CD8-positive, alpha-beta memory T cell (primary cell): ENCODE measurements around the gene STAG3. TPM values are rescaled to one million over a fixed set of nuclear protein-coding genes. Genes with fewer than 3 reads are reported as not detected.
"Not testable (repeated sequence)": the region's sequence is repeated elsewhere in the genome, so short reads cannot be mapped to it uniquely, and the experiment has no call there.

ENCODE experiments used
- CTCF ChIA-PET: fragments of 350-600 bp; sonication (Branson Sonifier 250); formaldehyde crosslinking; loops from one replicate; lab custom pipeline; 2021; ENCODE audit warnings: antibody characterized with exemption; lab: Charles Lee
- POLR2A ChIA-PET: fragments of 350-600 bp; sonication (Branson Sonifier 250); formaldehyde crosslinking; loops from one replicate; lab custom pipeline; 2021; ENCODE audit warnings: antibody characterized with exemption; lab: Charles Lee
- DNase-seq, 5 donors: peaks; one replicate each; pipeline versions ENCODE4 v3.0.0 to v3.0.0-alpha.2; 2020 to 2022; ENCODE audit warnings: mixed read lengths in 1 of 5
- H3K27ac ChIP-seq: one replicate; pipeline ENCODE4 v1.7.0; 2013; ENCODE audit warnings: low read depth, mild to moderate bottlenecking, low read length, moderate library complexity
- H3K27me3 ChIP-seq: 2 replicates; pipeline ENCODE4 v1.7.0; 2013; ENCODE audit warnings: low read length, mild to moderate bottlenecking; ENCODE audit not compliant: insufficient read depth, poor library complexity, severe bottlenecking
- H3K36me3 ChIP-seq: 2 replicates; pipeline ENCODE4 v1.7.0; 2013; ENCODE audit warnings: mild to moderate bottlenecking, low read length, moderate library complexity; ENCODE audit not compliant: insufficient read depth
- H3K4me1 ChIP-seq: 2 replicates; pipeline ENCODE4 v1.7.0; 2013; ENCODE audit warnings: mild to moderate bottlenecking, low read length, moderate library complexity; ENCODE audit not compliant: insufficient read depth
- H3K4me3 ChIP-seq: 2 replicates; pipeline ENCODE4 v1.7.0; 2013; ENCODE audit warnings: mild to moderate bottlenecking, low read length
- H3K9me3 ChIP-seq: 2 replicates; pipeline ENCODE4 v1.7.0; 2013; ENCODE audit warnings: mild to moderate bottlenecking, low read length
- H3K27ac Mint-ChIP-seq, 8 donors: one replicate each; pipeline ENCODE4 v1.8.0; 2020 to 2021; ENCODE audit warnings: mixed read lengths in 8 of 8, mild to moderate bottlenecking in 6 of 8, inconsistent platforms in 3 of 8, moderate library complexity in 3 of 8
- H3K27me3 Mint-ChIP-seq, 2 donors: one replicate each; pipeline ENCODE4 v1.8.0; 2020 to 2021; ENCODE audit warnings: mixed read lengths in 2 of 2, mild to moderate bottlenecking in 1 of 2, moderate library complexity in 1 of 2
- H3K36me3 Mint-ChIP-seq, 3 donors: one replicate each; pipeline ENCODE4 v1.8.0; 2020 to 2021; ENCODE audit warnings: mixed read lengths in 3 of 3, inconsistent platforms in 1 of 3, mild to moderate bottlenecking in 1 of 3
- H3K4me1 Mint-ChIP-seq, 3 donors: one replicate each; pipeline ENCODE4 v1.8.0; 2020 to 2021; ENCODE audit warnings: mixed read lengths in 3 of 3, inconsistent platforms in 1 of 3, mild to moderate bottlenecking in 1 of 3
- H3K4me3 Mint-ChIP-seq, 7 donors: one replicate each; pipeline ENCODE4 v1.8.0; 2020 to 2021; ENCODE audit warnings: mixed read lengths in 7 of 7, mild to moderate bottlenecking in 6 of 7, moderate library complexity in 4 of 7, inconsistent platforms in 2 of 7
- H3K9me3 Mint-ChIP-seq, 5 donors: one replicate each; pipeline ENCODE4 v1.8.0; 2020 to 2022; ENCODE audit warnings: mixed read lengths in 5 of 5, mild to moderate bottlenecking in 3 of 5, moderate library complexity in 2 of 5, inconsistent platforms in 1 of 5
- polyA plus RNA-seq: library from polyadenylated mRNA; unstranded; fragments of 300-500 nt; fragmentation: Illumina TruSeq; gene quantifications from one replicate; pipeline ENCODE4 v1.2.3, GENCODE V29; 2021
- total RNA-seq, 2 experiments: library from RNA; stranded (reverse); gene quantifications; one replicate each; pipeline ENCODE4 v1.2.3, GENCODE V29; 2021

The STAG3 gene
- total and polyA plus RNA-seq, 3 experiments from 2014 or later, result 1.5 to 5.1 (median 5.0) TPM

DNA sequence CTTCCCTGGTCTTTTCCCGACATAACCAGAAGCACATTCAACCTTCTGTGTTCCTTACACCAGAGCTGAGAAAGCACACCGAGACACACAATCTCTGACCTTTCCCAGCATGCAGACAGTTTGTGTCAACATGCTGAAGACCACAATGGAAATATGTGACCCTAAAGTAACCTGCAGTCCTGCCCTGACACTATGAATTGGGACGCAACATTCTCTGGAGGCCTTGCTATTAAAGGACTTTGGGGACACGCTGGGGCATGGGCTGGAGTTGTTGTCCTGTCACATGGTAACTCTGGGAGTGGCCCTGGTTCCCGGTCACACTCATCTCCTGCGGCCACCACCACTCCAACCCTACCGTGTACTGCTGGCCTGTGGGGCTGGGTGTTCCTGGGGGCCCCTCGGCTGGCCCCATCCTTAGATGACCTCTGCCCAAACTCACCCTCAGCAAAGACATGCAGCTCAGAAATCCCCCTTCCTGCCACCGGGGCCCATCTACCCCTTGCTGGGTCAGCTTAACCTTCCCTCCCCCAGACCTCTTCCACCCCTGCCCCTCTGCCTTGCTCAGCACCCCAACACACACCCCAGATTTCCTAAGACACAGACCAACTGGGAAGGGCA lies 67.4 kb downstream of the STAG3 start:
- CTCF ChIA-PET, result interaction anchor here (1.0 kb wide), 1 partner anchor 162 kb away, joined by 3 read pairs; no protein-coding TSS in a partner anchor
- H3K9me3 Mint-ChIP-seq, result not testable (repeated sequence)
- H3K27ac Mint-ChIP-seq, result peak overlapping the region in 1 of 8 donors; percentile 94

DNA sequence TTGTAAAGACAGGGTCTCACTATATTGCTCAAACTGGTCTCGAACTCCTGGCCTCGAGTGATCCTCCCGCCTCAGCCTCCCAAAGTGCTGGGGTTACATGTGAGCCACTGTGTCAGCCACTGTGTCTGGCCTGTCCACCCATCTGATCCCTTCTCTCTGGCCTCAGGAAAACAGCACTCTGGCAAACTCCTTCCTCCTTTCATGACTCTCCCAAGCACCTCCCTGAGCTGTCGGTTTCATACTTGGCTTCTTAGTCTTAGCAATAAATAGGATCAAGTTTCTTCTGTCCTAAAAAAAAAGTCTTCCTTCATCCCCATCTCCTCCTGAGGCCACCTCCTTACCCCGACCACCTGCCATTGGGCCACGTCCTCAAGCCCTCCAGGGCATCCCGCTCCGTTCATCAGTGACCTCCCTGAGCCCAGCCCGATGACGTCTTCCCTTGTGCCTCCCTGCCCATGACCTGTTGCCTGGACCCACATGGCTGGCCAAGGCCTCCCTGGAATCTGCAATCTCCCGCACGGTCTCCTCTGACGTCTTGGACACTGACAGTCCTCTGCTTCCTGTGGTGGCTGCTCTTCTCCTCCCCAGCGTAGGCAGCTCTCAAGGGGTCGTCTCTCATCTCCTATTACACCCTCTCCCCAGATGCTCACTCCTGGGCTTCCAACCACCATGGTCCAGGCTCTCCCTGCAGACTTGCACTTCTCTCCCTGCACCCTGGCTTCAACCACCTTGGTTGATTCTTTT lies 68.6 kb downstream of the STAG3 start:
- H3K4me3 ChIP-seq, H3K36me3 ChIP-seq, H3K4me1 ChIP-seq, CTCF ChIA-PET, H3K36me3 Mint-ChIP-seq, DNase-seq, H3K4me3 Mint-ChIP-seq, H3K27me3 ChIP-seq, H3K9me3 ChIP-seq, H3K27me3 Mint-ChIP-seq, H3K27ac ChIP-seq, H3K9me3 Mint-ChIP-seq: not testable (repeated sequence)
- H3K27ac Mint-ChIP-seq, result peak overlapping the region in 3 of 8 donors; percentile 38 to 95 (median 68)
- POLR2A ChIA-PET, result interaction anchor here (0.7 kb wide), 1 partner anchor 810 kb away, joined by 3 read pairs; no protein-coding TSS in a partner anchor
- H3K4me1 Mint-ChIP-seq, result peaks cover 11 to 25% (median 14%) of the 10 kb centered on the region in 3 donors

More for the DNA sequence above, 67.4 kb downstream of the STAG3 start:
- H3K27me3 ChIP-seq, H3K4me3 Mint-ChIP-seq, POLR2A ChIA-PET, H3K9me3 ChIP-seq, H3K27ac ChIP-seq, DNase-seq, H3K36me3 ChIP-seq, H3K4me1 ChIP-seq, H3K4me3 ChIP-seq, H3K27me3 Mint-ChIP-seq, H3K36me3 Mint-ChIP-seq: not testable (repeated sequence)
- H3K4me1 Mint-ChIP-seq, result peaks cover 11 to 25% (median 14%) of the 10 kb centered on the region in 3 donors

DNA sequence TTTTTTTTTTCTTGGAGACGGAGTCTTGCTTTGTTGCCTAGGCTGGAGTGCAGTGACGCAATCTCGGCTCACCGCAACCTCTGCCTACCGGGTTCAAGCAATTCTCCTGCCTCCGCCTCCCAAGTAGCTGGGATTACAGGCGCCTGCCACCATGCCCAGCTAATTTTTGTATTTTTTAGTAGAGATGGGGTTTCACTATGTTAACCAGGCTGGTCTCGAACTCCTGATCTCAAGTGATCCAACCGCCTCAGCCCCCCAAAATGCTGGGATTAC lies 69.1 kb downstream of the STAG3 start:
- H3K27ac ChIP-seq, H3K9me3 ChIP-seq, H3K36me3 Mint-ChIP-seq, H3K4me1 ChIP-seq, H3K9me3 Mint-ChIP-seq, H3K36me3 ChIP-seq, H3K27me3 Mint-ChIP-seq, CTCF ChIA-PET, H3K4me3 Mint-ChIP-seq, H3K27me3 ChIP-seq, DNase-seq, H3K4me3 ChIP-seq: not testable (repeated sequence)
- Mint-ChIP-seq H3K27ac (peak overlapping the region in 1 of 8 donors; percentile 95), H3K4me1 (peaks cover 11 to 25% (median 14%) of the 10 kb centered on the region in 3 donors)
- POLR2A ChIA-PET, result interaction anchor here (0.7 kb wide), 1 partner anchor 809 kb away, joined by 3 read pairs; no protein-coding TSS in a partner anchor

DNA sequence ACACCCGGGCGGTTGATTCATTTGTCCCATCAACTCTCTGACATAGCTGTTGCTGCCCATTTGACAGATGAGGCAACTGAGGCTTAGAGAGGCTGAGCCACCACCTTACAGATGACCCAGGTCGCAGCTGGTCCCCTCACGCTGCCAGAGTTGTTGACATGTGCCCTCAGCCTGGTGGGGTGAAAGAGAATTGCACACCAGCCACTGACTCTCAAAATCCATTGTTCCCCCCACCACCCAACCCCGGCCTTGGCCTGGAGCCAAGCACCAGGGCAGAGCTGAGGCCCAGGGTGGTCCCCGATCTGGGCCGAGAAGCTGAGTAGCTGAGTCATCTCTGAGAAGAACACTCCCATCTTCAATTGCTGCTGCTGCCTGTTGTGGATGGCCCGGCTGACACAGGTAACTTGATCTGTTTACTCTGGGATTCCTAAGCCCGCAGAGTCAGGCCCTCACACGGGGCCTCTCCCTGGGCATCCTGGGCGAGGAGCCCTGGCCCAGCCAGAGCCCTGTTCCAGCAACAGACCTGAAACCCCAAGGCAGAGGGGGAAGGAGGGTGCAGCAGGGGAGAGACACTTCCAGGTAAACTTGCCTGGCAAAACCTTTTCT lies 69.5 kb downstream of the STAG3 start:
- H3K27me3 Mint-ChIP-seq, result no peaks in the 10 kb centered on the region

DNA sequence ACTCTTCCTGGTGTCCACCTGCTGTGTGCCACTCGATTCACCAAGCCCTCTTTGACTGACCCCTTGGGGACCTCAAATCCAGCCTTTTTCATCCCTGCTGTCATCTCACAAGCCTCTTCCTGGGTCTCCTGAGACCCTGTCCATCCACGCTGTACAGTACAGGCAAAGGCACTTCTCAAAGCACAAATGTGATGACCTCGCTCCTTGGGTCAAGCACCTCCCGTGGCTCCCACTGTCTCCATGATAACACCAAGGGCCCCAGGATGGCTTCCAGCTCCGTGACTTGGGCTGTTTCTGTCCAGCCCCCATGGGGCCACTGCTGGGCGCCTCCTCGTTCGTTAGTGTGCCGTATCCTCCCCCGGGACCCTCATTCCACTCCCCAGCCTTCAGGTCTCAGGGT lies 70.8 kb downstream of the STAG3 start:
- peaks cover 7% of the 10 kb centered on the region for H3K4me1 ChIP-seq
- Mint-ChIP-seq H3K27me3 (no peaks in the 10 kb centered on the region), H3K4me3 (no peak overlapping the region), H3K36me3 (peaks cover 0 to 1% (median 0%) of the 10 kb centered on the region in 3 donors), H3K27ac (no peak overlapping the region), H3K9me3 (no peaks in the 10 kb centered on the region), H3K4me1 (peaks cover 7 to 18% (median 7%) of the 10 kb centered on the region in 3 donors)
- no peaks in the 10 kb centered on the region for H3K36me3 ChIP-seq
- no peaks in the 10 kb centered on the region for H3K27me3 ChIP-seq
- no peak overlapping the region for H3K27ac ChIP-seq
- no peak for DNase-seq
- ChIA-PET CTCF (no interaction called here), POLR2A (no interaction called here)
- H3K9me3 ChIP-seq, result no peaks in the 10 kb centered on the region
- no peak overlapping the region for H3K4me3 ChIP-seq

More for the DNA sequence above, 69.5 kb downstream of the STAG3 start:
- Mint-ChIP-seq H3K4me3 (no peak overlapping the region), H3K36me3 (peaks cover 0 to 2% (median 0%) of the 10 kb centered on the region in 3 donors), H3K27ac (peak overlapping the region in 1 of 8 donors; percentile 52), H3K4me1 (peaks cover 11 to 25% (median 14%) of the 10 kb centered on the region in 3 donors), H3K9me3 (no peaks in the 10 kb centered on the region)
- ChIA-PET CTCF (no interaction called here), POLR2A (interaction anchor here (0.7 kb wide), 1 partner anchor 809 kb away, joined by 3 read pairs; no protein-coding TSS in a partner anchor)
- Histone ChIP-seq H3K4me3 (no peak overlapping the region), H3K9me3 (no peaks in the 10 kb centered on the region), H3K27ac (no peak overlapping the region), H3K27me3 (no peaks in the 10 kb centered on the region), H3K4me1 (peaks cover 8% of the 10 kb centered on the region), H3K36me3 (no peaks in the 10 kb centered on the region)
- no peak for DNase-seq

DNA sequence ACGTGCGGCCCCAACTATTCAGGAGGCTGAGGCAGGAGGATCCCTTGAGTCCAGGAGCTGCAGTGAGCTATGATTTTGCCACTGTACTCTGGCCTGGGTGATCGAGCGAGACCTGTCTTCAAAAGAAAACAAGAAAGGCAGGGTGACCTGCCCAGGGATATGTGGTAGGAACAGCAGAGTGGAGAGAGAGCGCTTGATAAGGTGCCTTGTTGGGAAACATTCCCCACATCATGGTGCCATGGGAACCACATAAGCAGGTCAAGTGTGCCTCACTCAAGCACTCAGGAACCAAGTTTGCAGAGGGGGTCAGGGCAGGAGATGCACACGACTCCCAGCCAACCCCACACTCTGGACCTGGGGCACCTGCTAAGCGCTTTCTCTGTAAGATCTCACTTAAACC lies 79.3 kb downstream of the STAG3 start:
- Mint-ChIP-seq H3K27ac (no peak overlapping the region), H3K4me3 (no peak overlapping the region), H3K36me3 (peaks cover 0 to 3% (median 0%) of the 10 kb centered on the region in 3 donors), H3K27me3 (peaks cover 0 to 2% of the 10 kb centered on the region in 2 donors), H3K4me1 (peaks cover 0 to 4% (median 0%) of the 10 kb centered on the region in 3 donors), H3K9me3 (no peaks in the 10 kb centered on the region)
- H3K27ac ChIP-seq, result no peak overlapping the region
- no peaks in the 10 kb centered on the region for H3K36me3 ChIP-seq
- DNase-seq, result no peak
- no peaks in the 10 kb centered on the region for H3K4me1 ChIP-seq
- no peaks in the 10 kb centered on the region for H3K9me3 ChIP-seq
- ChIA-PET CTCF (no interaction called here), POLR2A (no interaction called here)
- H3K4me3 ChIP-seq, result no peak overlapping the region
- H3K27me3 ChIP-seq, result no peaks in the 10 kb centered on the region

DNA sequence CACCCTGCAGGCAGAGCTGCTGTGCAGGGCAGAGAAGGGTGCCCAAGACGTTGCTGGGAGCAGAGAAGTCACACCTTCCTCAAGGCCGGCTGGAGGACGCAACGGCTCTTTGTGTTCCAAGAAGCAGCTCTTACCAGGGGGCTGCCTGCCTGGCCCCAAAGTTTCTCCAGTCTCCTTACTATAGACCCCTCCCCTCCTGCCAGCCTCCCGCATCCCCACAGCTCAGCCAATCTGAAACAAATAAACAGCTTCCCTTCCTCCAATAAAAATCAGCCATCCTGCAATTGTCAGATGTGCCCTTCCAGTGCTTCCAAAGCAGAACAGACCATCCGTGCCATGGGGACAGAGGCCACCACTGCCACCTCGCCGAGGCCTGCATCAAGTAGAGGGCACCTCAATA lies 82.3 kb downstream of the STAG3 start:
- H3K27ac Mint-ChIP-seq, result peak overlapping the region in 2 of 8 donors; percentile 27 to 42
- CTCF ChIA-PET, H3K9me3 Mint-ChIP-seq, H3K36me3 Mint-ChIP-seq, DNase-seq, POLR2A ChIA-PET, H3K36me3 ChIP-seq, H3K4me3 ChIP-seq, H3K27me3 Mint-ChIP-seq, H3K4me1 ChIP-seq, H3K4me1 Mint-ChIP-seq, H3K27me3 ChIP-seq, H3K27ac ChIP-seq, H3K9me3 ChIP-seq, H3K4me3 Mint-ChIP-seq: not testable (repeated sequence)

DNA sequence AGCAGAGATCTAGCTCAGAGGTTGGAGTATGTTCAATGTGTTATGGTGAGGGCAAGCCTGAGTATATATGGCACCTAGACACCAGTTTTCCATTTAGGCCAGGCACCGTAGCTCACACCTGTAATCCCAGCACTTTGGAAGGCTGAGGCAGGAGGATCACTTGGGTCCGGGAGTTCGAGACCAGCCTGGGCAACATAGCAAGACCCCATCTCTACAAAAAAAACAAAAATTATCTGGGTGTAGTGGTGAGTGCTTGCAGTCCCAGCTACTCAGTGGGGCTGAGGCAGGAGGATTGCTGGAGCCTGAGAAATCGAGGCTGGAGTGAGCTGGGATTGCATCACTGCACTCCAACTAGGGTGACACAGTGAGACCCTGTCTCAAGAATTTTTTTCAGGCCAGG lies 85.2 kb downstream of the STAG3 start:
- DNase-seq, H3K9me3 ChIP-seq, H3K36me3 ChIP-seq, H3K4me3 ChIP-seq, H3K27me3 Mint-ChIP-seq, H3K27ac Mint-ChIP-seq, H3K9me3 Mint-ChIP-seq, H3K4me1 ChIP-seq, H3K4me3 Mint-ChIP-seq, H3K27me3 ChIP-seq, H3K27ac ChIP-seq, CTCF ChIA-PET: not testable (repeated sequence)
- POLR2A ChIA-PET, result interaction anchor here (0.7 kb wide), 2 partner anchors 9 to 183 kb away, joined by 3 to 7 read pairs; no protein-coding TSS in a partner anchor
- Mint-ChIP-seq H3K4me1 (peaks cover 0 to 17% (median 10%) of the 10 kb centered on the region in 3 donors), H3K36me3 (peaks cover 0 to 11% (median 0%) of the 10 kb centered on the region in 3 donors)
